PC-3 (cell line): ENCODE measurements around the gene RBM6.

ENCODE experiments used
- CTCF ChIP-seq: fragments of 300-600 bp; sonication (generic); conservative IDR thresholded peaks from 2 replicates; pipeline ENCODE4 v1.5.1; 2017; ENCODE audit warnings: antibody characterized with exemption, low read depth, mild to moderate bottlenecking, low read length
- EZH2 ChIP-seq: fragments of 300-600 bp; sonication (generic); IDR thresholded peaks from one replicate; pipeline ENCODE4 v1.6.1; 2017; ENCODE audit warnings: antibody characterized with exemption, mild to moderate bottlenecking, low read length; ENCODE audit not compliant: unreplicated experiment

GRCh38 chr3:49899815-49900214, 40.1 kb upstream of the RBM6 start:
- TF ChIP-seq CTCF (peak; percentile 49), EZH2 (no peak)
